DMS153 (cell line): ENCODE measurements around the gene KHDC1.
"Not testable (repeated sequence)": the region's sequence is repeated elsewhere in the genome, so short reads cannot be mapped to it uniquely, and the experiment has no call there.

ENCODE experiments used
- DNase-seq: peaks from one replicate; lab custom pipeline; 2025; lab: John Stamatoyannopoulos, UW

KHDC1 gene, protein sequence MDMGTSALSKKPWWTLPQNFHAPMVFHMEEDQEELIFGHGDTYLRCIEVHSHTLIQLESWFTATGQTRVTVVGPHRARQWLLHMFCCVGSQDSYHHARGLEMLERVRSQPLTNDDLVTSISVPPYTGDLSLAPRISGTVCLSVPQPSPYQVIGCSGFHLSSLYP

DNA sequence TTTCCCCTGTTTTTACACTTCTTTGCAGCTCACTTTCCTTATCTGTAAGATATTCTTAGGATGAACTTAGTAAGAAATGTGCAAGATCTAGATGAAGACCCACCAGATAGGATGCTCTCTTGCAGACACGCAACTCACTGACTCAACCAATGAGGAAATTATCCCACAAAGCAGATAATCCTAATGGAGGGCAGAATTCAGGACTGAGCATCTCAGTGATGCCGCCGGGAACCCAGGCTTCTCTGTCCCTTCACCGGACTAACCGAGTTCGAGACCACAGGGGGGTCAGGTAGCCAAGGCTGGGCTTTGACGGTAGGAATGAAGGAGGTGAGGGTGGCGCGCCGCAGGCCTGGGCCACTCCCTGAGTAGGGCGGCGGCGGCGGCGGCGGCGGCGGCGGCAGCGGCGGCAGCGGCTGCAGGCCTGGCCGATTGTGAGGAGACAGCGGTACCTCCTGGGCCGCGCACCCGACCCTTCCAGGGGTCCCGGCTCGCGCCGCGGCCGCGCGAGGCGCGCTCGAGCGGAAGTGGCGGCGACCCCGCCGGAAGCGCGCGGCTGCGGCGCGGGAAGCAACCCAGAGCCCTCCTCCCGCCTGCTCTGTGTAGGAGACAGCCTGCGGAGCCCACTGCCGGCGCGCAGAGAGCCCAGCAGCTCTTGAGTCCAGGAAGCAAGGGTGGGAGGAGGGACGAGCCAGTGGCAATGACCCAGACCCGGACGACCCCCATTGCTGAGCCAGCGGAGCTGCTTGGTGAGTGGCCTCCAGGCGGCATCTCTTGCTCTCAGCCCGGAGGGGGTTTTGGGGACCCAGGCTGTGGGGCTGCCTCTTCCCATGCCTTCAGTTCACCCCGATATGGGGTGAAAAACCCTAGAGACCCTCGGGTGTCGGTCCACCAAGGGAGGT, at the start of gene KHDC1:
TSS of gene KHDC1 (minus strand) at position 526 of the 899 bp plus-strand sequence. CDS start 20,679 bp downstream, outside the sequence.
- DNase-seq: peak; percentile 41

DNA sequence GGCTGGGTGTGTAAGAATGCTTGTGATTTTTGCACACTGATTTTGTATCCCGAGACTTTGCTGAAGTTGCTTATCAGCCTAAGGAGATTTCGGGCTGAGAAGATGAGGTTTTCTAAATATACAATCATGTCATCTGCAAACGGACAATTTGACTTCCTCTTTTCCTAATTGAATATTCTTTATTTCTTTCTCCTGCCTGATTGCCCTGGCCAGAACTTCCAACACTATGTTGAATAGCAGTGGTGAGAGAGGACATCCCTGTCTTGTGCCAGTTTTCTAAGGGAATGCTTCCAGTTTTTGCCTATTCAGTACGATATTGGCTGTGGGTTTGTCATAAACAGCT, 47.5 kb upstream of the KHDC1 start:
- DNase-seq: not testable (repeated sequence)

DNA sequence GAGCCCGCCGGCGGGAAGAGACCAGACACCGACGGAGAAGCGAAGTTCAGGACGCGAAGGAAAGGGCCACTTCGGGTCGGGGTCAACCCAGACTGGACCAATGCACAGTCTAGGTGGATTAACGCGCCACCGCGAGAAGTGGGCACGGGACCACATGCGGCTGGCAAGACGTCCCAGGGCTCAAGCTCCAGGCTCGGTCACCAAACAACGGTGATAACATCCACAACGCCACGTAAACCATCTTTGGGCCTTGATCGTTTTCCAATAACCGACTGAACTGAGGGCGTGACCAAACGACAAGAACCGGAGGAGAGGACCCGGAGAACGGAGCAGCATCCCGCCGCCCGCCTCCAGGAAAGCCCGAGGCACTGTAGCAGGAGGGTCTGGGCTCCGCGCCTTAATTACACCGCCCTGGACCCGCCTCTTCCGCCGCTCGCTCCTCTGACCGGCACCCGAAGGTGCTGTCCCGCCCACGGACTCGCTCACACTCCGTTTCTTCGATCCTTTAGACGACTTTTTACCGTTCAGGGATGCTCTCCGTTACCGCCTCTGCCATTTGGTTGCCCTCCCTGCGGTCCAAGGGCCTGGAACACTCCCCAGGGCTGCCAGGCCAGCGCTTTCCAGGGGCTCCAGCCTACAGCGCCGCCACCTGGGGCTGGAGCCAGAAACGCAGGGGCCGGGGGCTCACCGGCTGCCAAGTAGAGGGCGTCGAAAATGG, 46.9 kb upstream of the KHDC1 start:
- peak; percentile 72 for DNase-seq

DNA sequence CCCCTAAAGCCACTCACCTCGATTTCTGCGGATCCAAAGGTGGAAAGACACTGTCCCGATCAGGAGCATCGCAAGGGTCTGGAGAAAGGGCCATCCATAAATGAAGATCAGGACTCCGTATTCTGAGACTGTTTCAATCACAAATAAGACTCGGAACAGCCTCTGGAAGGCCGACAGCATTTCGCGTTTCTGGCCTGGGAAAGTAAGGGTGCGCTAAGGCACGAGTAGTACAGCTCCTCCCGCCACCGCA, 46.5 kb upstream of the KHDC1 start:
- DNase-seq: no peak

DNA sequence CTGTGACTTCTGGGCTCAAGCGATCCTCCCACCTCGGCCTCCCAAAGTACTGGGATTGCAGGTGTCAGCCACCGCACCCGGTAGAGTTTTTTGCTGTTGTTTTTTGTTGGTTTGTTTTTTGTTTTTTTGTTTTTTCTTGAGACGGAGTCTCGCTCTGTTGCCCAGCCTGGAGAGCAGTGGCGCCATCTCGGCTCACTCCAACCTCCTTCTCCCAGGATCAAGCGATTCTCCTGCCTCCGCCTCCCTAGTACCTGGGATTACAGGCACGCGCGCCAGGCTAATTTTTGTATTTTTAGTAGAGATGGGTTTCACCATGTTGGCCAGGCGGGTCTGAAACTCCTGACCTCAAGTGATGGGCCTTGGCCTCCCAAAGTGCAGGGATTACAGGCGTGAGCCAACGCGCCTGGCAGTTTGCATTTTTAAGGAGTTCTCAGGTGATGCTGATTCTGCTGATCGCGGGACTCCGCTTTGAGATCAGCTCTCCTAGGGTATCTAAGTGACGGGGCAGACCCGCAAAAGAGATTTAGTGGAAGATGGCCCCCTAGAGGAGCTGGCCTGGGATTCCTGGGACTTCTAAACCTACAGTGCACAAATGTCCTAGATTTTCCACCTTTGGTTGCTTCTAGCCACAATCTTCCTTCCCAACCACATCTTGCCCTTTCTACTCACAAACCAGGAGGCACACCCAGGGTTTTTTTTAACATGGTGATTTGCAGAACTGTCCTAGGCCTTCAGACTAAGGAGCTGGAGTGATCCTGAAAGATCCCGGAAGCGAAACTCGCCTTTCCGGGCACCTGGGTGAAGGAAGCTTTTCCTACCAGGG, 45.9 kb upstream of the KHDC1 start:
- no peak for DNase-seq

DNA sequence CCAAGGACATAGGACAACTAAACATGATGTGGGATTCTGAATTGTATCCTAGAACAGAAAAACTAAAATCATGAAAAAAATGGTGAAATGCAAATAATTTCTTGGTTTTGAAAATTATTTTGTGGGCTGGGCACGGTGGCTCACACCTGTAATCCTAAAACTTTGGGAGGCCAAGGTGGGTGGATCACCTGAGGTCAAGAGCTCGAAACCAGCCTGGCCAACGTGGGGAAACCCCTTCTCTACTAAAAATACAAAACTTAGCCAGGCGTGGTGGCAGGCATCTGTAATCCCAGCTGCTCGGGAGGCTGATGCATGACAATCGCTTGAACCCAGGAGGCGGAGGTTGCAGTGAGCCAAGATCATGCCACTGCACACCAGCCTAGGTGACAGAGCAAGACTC, 40.8 kb upstream of the KHDC1 start:
- DNase-seq: not testable (repeated sequence)

DNA sequence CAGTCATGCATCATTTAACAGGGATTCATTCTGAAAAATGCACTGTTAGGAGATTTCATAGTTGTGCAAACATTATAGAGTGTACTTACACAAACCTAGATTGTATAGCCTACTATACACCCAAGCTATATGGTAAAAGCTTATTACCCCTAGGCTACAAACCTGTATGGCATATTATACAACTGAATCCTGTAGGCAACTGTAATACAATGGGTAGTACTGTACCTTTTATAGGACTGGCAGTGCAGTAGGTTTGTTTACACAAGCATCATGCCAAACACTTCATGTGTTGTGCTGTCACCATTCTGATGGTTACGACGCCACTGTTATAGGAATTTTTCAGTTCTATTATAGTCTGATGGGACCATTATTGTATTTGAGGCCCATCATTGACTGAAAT, 39.3 kb upstream of the KHDC1 start:
- DNase-seq: no peak

DNA sequence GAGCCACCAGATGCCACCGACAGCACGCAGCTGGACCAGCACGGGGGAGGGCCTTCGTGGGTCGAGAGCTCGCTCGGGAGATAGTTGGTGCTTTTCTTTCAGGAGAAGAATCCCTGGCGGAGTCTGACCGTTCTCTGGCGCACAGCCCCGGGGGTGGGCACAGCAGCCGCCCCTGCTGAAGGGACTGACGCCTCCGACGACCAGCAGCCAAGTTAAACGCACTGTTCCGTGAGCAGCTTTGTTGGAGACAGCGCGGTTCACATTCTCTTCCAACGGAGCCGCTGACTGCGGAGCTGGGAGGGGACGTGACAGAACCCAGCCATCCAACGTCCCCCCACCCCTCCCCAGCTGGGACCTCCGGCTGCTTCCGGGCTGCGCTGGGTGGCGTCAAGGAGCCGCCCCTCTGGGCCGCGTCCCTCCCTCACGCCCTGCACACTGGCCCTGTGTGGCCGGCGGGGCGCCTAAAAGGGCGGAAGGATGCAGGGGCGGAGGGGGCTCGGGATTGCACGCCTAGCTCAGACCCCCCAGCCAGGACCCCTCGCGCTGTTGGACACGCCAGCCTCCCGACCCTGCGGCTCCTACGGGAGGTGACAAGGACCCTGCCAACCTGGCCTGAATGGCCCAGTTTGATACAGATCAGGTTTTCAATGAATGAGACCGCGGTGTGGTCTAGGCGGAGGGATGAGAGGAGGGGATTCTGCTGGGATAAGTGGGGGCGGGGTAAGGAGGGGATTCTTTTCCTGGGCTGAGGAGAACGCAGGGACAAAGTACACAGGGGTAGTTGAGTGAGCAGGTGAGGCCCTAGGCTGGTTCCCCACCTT, 36.4 kb upstream of the KHDC1 start:
- no peak for DNase-seq

DNA sequence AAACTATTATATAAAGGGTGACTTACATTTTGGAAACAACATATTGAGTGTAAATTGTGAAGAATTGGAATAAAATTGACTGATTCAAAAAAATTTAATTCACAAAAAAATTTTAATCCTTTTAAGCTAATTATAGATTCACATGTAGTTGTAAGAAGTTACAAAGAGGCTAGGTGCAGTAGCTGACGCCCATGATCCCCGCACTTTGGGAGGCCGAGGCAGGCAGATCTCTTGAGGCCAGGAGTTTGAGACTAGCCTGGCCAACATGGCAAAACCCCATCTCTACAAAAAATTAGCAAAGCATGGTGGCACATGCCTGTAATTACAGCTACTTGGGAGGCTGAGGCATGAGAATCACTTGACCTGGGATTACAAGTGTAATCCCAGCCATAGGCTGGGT, 30.3 kb upstream of the KHDC1 start:
- no peak for DNase-seq

DNA sequence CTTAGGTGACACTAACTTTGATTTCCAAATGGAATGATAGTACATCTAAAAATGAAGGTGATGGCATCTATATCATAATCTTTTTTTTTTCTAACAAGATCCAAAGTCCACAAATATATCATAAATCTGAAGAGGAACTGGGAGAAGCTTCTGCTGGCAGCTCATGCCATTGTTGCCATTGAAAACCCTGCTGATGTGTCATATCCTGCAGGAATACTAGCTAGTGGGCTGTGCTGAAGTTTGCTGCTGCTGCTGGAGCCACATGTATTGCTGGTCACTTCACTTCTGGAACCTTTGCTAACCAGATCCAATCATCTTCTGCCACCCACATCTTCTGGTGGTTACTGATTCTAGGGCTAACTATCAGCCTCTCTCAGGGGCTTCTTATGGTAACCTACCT, 27.4 kb upstream of the KHDC1 start:
- DNase-seq: no peak

DNA sequence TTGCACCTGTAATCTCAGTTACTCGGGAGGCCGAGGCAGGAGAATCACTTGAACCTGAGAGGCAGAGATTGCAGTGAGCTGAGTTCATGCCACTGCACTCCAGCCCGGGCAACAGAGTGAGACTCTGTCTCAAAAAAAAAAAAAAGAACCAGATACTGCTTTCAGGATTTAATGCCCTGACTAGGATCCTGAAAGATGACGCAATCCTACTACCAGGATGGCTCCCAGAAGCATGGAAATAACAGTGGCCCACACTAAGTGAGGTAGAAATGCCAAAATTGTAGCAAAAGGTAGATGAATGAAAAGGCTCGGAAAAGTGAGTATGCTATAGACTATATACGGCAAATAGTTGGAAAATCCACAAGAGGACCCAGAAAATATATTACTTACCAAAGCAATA, 23.8 kb upstream of the KHDC1 start:
- no peak for DNase-seq

DNA sequence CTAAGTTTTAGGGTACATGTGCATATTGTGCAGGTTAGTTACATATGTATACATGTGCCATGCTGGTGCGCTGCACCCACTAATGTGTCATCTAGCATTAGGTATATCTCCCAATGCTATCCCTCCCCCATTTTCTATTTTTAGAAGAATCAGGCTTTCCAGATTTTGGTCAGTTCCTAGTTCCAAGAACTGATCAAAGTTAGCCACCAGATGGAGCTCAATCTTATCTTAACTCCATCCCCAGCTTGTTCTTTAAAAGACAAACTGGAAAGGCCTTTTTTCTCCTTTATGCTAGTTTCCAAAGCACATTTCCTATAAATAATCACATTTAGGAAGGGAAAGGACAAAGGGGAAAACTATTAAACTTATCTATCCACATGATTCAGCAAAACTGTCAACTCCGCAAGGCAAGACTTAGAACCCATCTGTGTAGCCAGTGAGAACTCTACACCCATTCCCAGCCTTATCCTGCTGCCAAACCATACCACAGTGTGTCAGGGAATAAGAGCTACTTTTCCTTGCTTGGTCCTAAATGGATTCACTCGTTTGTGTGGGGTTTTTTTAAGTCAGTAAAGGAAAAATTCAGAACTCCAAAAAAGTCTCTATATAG, 22.8 kb upstream of the KHDC1 start:
- DNase-seq: no peak

DNA sequence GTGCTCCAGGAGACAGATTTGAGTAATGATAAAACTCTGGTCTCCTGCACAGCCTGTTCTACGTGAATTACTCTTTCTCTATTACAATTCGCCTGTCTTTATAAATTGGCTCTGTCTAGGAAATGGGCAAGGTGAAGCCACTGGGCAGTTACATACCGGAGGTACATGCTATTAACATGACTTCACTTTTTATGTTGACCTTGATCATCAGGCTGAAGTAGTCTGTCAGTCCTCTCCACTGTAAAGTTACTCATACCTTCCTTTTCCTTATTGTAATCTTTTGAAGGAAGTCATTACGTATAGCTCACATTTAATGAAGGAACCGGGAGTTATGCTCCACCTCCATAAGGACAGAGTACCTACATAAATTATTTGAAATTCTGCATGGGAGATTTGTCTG, 19.9 kb upstream of the KHDC1 start:
- no peak for DNase-seq

DNA sequence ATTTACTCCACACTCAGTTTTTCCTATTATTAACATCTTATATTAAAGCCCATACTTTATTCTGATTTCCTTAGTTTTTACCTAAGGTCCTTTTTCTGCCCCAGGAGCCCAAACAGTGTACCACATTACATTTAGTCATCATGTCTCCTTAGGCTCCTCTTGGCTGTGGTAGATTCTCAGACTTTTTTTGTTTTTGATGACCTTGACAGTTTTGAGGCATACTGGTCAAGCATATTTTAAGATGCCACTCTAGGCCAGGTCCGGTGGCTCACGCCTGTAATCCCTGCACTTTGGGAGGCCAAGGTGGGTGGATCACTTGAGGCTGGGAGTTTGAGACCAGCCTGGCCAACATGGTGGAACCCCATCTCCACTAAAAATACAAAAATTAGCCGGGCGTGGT, 18.7 kb upstream of the KHDC1 start:
- not testable (repeated sequence) for DNase-seq

DNA sequence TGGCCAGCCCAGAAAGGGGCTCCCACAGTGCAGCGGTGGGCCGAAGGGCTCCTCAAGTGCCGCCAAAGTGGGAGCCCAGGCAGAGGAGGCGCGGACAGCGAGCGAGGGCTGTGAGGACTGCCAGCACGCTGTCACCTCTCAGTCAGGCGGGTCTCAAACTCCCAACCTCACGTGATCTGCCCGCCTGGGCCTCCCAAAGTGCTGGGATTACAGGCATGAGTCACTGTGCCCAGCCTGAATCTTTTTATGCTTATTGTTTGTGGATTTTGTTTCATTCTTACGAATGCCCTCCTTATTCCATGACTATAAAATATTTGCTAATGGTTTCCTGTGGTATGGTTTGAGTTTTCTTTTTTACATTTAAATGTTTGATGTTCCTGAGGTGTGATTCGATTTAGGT, 6.3 kb upstream of the KHDC1 start:
- not testable (repeated sequence) for DNase-seq

DNA sequence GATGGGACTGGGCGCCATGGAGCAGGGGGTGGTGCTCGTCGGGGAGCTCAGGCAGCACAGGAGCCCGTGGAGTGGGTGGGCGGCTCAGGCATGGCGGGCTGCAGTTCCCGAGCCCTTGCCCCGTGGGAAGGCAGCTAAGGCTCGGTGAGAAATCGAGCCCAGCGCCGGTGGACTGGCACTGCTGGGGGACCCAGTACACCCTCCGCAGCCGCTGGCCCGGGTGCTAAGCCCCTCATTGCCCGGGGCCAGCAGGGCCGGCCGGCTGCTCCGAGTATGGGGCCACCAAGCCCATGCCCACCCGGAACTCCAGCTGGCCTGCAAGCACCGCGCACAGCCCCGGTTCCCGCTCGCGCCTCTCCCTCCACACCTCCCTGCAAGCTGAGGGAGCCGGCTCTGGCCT, 5.9 kb upstream of the KHDC1 start:
- not testable (repeated sequence) for DNase-seq

DNA sequence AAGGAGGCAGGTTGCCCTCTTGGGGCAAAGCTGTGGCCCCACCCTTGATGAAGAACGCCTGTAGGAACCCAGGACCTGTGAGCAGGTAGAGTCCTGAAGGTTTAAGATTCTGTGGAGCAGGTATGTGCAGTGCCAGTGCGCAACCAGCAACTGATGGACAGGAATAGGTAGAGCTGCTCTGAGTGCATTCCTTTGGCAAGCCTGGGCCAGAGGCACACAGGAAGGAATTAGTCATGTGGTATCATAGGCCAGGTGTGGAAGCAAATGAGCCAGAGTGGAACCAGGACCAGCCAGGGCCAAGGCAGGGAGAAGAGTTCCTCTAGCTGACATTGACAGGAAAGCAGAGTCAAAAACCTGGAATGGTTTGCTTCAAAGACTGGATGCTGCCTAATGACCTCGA, 1.4 kb upstream of the KHDC1 start:
- DNase-seq: no peak

DNA sequence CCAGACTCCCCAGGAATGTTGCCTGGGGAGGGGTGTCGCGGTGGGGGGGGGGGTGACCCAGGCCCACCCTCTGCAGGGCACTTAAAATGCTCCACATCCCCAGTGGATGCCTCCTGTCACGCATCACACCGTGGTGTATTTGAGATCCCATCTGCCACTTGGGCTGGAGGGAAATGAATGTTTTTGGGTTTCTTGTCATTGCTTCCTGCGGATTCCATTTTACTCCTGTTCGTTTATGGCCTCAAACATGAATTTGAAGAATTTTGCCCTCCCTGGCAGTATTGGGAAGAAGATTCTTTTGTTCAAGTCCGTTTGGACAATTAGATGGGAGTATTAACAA, 544 bp upstream of the KHDC1 start:
- DNase-seq: no peak

DNA sequence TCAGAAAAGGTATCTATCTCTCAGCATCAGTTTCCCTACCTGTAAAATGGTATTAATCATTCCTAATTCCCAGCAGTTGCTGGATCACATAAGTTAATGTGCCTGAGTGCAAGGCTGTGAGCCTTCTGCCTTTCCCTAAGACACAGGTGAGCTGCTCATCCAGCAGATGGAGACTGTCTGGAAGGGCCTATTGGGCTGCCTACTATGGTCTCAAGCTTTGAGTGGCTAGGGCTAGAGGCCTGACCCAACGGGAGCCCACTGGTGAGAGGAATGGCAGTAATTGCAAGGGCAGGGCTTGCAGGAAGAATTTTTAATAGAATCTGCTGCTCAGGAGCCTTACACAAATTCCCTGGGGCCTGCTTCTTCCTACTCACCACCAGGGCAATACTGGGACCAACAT, 4.3 kb downstream of the KHDC1 start:
- DNase-seq: no peak

DNA sequence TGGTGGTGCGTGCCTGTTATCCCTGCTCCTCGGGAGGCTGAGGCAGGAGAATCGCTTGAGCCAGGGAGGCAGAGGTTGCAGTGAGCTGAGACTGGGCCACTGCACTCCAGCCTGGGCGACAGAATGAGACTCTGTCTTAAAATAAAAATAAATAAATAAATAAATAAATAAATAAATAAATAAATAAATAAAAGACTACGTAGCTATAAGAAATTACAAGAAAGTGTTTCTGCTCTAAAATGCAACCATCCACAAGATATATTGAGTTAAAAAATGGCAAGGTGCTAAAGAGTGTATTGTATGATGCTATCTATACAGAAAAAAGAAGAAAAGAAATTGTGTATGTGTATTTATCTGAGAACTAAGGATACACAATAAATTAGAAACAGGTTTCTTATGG, 8.7 kb downstream of the KHDC1 start:
- not testable (repeated sequence) for DNase-seq

DNA sequence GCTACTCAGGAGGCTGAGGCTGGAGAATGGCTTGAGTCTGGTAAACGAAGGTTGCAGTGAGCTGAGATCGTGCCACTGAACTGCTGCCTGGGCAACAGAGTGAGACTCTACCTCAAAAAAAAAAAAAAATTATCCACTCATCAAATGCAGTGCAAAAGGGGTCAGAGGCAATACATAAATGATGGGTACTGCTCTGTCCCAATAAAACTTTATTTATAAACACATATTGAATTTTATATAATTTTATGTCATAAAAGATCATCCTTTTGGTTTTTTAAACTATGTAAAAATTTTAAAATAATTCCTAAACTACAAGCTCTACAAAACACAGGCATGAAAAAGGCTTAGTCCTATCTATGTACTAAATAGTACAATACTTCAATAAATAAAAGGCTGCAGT, 10.3 kb downstream of the KHDC1 start:
- DNase-seq: no peak
